Glutamatergic neuron (in vitro differentiated cells): Measurements from ENCODE around the gene SCN3A. TPM values are rescaled to one million over a fixed set of nuclear protein-coding genes. Genes with fewer than 3 reads are reported as not detected.

Experiments
- DNase-seq: peaks from one replicate; pipeline ENCODE4 v3.0.0; 2022
- H3K27ac Mint-ChIP-seq: one replicate; pipeline ENCODE4 v1.8.0; 2020; ENCODE audit warnings: mild to moderate bottlenecking, mixed read lengths, inconsistent platforms; ENCODE audit not compliant: unreplicated experiment
- H3K27me3 Mint-ChIP-seq: one replicate; pipeline ENCODE4 v1.8.0; 2020; ENCODE audit warnings: mild to moderate bottlenecking, moderate library complexity, mixed read lengths, inconsistent platforms; ENCODE audit not compliant: unreplicated experiment
- H3K36me3 Mint-ChIP-seq: one replicate; pipeline ENCODE4 v1.8.0; 2020; ENCODE audit warnings: mild to moderate bottlenecking, mixed read lengths, inconsistent platforms; ENCODE audit not compliant: unreplicated experiment
- H3K4me1 Mint-ChIP-seq: one replicate; pipeline ENCODE4 v1.8.0; 2020; ENCODE audit warnings: mild to moderate bottlenecking, low read depth, mixed read lengths, inconsistent platforms; ENCODE audit not compliant: unreplicated experiment
- H3K4me3 Mint-ChIP-seq: one replicate; pipeline ENCODE4 v1.8.0; 2020; ENCODE audit warnings: mild to moderate bottlenecking, mixed read lengths, inconsistent platforms; ENCODE audit not compliant: unreplicated experiment
- H3K9me3 Mint-ChIP-seq: one replicate; pipeline ENCODE4 v1.8.0; 2020; ENCODE audit warnings: mild to moderate bottlenecking, moderate library complexity, mixed read lengths, inconsistent platforms; ENCODE audit not compliant: unreplicated experiment
- total RNA-seq: library from RNA; stranded (reverse); fragmentation: NEBNext Ultra II Directional; extraction: Animal tissue kit (Norgen Biotek cat#: 25700); gene quantifications from one replicate; pipeline ENCODE4 v1.2.1, GENCODE V29; 2021; ENCODE audit not compliant: unreplicated experiment
- TF ChIP-seq, protein P1 (sequence below): fragments of 200-600 bp; sonication (generic); IDR thresholded peaks from one replicate; pipeline ENCODE4 v1.5.0; 2021; ENCODE audit not compliant: partially characterized antibody, unreplicated experiment

Gene SCN3A
- total RNA-seq, 1 donor from 2014 or later = 22.2 TPM

DNA sequence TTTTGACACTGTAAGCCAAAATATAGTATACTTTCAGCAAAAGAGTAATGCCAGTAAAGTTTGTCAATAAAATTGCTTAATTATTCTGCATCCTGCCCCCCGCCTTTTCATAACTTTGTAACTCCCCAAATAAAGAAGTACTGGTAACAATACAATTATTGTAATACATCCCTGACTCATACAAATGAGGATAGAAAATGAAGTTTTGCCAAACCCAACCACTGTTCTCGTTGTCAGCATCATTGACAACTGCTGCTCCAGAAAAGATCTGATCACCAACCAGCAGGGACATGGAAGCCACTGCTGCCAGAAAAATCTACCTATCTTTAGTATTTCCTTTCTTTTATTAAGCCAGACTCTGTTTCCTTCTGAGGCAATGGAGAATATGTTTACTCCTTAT, 27.1 kb downstream of the SCN3A start:
- Mint-ChIP-seq H3K9me3 (no peaks in the 10 kb centered on the region), H3K27me3 (no peaks in the 10 kb centered on the region), H3K4me1 (no peaks in the 10 kb centered on the region), H3K4me3 (no peak overlapping the region), H3K36me3 (no peaks in the 10 kb centered on the region), H3K27ac (no peak overlapping the region)
- no peak for DNase-seq
- TF ChIP-seq, protein P1, sequence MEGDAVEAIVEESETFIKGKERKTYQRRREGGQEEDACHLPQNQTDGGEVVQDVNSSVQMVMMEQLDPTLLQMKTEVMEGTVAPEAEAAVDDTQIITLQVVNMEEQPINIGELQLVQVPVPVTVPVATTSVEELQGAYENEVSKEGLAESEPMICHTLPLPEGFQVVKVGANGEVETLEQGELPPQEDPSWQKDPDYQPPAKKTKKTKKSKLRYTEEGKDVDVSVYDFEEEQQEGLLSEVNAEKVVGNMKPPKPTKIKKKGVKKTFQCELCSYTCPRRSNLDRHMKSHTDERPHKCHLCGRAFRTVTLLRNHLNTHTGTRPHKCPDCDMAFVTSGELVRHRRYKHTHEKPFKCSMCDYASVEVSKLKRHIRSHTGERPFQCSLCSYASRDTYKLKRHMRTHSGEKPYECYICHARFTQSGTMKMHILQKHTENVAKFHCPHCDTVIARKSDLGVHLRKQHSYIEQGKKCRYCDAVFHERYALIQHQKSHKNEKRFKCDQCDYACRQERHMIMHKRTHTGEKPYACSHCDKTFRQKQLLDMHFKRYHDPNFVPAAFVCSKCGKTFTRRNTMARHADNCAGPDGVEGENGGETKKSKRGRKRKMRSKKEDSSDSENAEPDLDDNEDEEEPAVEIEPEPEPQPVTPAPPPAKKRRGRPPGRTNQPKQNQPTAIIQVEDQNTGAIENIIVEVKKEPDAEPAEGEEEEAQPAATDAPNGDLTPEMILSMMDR = no peak

DNA sequence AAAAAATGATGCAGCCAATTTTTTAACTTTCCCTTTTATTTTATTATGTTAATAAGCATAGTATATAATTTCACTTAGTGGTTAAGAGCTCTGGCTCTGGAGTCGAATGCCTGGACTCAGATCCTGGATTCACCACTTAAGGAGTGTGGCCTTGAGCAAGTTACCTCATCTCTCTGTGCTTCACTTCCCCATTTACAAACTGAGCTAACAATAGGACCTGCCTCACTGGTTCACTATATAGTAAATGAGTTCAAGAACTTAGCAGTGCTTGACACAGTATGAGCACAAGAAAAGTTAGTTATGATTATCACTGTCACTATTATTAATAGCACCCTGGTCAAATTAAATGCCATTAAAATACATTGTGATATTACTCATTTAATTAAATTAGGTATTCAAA, 30.6 kb downstream of the SCN3A start:
- DNase-seq = no peak
- Mint-ChIP-seq H3K36me3 (no peaks in the 10 kb centered on the region), H3K9me3 (no peaks in the 10 kb centered on the region), H3K27ac (no peak overlapping the region), H3K4me3 (no peak overlapping the region), H3K27me3 (no peaks in the 10 kb centered on the region), H3K4me1 (no peaks in the 10 kb centered on the region)
- TF ChIP-seq, protein P1 = no peak

DNA sequence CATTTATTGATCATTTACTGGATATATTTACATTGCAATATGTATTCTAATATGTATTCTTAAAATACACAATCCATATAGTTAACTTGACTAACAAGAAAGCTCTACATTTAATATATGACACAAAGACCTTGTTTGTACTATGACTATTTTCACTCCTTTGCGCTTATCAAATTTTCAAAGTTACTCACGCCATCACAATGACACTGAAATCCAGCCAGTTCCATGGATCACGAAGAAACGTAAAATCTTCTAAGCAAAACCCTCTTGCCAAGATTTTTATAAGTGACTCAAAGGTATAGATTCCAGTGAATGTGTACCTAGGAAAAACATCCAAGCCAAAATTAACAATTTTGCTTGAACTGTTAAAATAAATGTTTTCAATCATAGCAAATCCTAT, 39.6 kb downstream of the SCN3A start:
- no peak overlapping the region for H3K27ac Mint-ChIP-seq
- no peak overlapping the region for H3K4me3 Mint-ChIP-seq
- TF ChIP-seq, protein P1 = no peak
- H3K36me3 Mint-ChIP-seq = no peaks in the 10 kb centered on the region
- no peaks in the 10 kb centered on the region for H3K9me3 Mint-ChIP-seq
- no peaks in the 10 kb centered on the region for H3K27me3 Mint-ChIP-seq
- H3K4me1 Mint-ChIP-seq = no peaks in the 10 kb centered on the region
- DNase-seq = no peak

DNA sequence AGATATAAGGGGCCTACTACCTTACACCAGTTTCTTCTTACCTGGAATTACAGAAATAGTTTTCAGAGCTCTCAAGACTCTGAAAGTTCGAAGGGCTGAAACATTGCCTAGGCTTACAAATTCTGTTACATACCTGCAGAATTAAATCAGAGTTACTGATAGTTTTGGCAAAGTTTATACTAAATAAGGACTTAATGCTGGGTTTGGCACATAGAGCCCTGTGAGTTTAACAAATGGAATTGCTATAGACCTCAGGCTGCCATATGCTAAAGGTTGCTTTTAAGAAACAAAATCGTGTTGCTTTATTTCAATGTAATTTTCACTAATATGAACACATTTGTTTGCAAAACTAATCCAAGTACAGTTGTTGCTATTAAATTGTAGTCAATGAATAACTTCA, 40.1 kb downstream of the SCN3A start:
- no peaks in the 10 kb centered on the region for H3K27me3 Mint-ChIP-seq
- no peak overlapping the region for H3K27ac Mint-ChIP-seq
- H3K4me1 Mint-ChIP-seq = no peaks in the 10 kb centered on the region
- H3K4me3 Mint-ChIP-seq = no peak overlapping the region
- no peaks in the 10 kb centered on the region for H3K36me3 Mint-ChIP-seq
- H3K9me3 Mint-ChIP-seq = no peaks in the 10 kb centered on the region
- no peak for DNase-seq
- TF ChIP-seq, protein P1 = no peak

DNA sequence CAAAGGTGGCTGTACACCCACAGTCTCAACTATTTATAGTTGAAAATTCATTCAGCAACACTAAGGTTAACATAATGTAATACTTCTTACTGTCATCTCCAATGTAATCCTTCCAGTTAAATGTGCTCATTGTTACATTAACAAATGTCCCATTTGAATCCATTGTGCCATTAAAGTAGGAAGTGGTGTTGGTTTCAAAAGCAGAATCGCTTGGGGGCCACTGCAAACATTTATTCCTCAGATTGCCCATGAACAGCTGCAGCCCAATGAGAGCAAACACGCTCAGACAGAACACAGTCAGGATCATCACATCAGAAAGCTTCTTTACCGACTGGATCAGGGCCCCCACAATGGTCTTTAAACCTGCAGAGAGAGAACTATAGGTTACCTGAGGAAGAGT, 41.4 kb downstream of the SCN3A start:
- Mint-ChIP-seq H3K9me3 (no peaks in the 10 kb centered on the region), H3K27me3 (no peaks in the 10 kb centered on the region), H3K4me1 (no peaks in the 10 kb centered on the region), H3K36me3 (no peaks in the 10 kb centered on the region), H3K4me3 (no peak overlapping the region), H3K27ac (no peak overlapping the region)
- DNase-seq = no peak
- TF ChIP-seq, protein P1 = no peak
